ENCODE data around the gene HAND1.

Gene HAND1

DNA sequence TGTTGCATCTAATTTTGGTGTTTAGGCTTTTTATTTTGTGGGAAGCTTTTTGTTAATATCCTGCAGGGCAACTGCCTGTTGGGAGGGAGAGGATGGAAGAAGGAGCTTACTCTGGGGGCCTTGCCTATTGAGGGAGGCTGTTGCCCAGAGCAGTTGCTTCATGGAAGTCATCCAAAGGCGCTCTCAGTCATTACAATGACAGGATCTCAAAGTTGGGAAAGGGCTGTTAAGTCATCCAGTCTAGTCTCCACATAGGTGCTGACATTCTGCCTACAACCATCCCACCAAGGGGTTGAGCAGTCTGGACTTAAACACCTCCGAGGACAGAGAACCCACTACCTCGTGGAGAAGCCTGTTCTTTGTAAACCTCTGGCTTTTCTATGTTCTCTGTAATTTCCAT lies 19.0 kb downstream of the HAND1 start:
- no peak for DNase-seq (ENCODE audit: low read depth in 2 of 2)

DNA sequence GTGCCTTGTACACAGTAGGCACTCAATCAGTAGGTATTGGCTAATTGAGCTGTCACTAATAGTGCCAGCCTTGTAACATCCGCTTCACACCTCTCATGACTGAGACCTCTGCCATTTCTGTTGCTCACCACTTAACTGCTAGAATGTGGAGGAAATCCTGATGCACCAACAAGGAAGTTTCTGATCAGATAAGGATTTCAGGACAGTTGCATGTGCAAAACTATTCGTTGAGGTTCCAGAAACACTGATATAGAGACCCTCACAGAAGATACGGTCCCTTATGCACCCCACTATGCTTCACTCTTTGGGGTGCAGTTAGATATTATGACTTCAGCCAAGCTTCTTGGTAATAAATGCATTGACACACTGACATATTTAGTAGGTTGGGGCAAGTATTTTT lies 21.5 kb downstream of the HAND1 start:
- DNase-seq (ENCODE audit: low read depth in 2 of 2): no peak

DNA sequence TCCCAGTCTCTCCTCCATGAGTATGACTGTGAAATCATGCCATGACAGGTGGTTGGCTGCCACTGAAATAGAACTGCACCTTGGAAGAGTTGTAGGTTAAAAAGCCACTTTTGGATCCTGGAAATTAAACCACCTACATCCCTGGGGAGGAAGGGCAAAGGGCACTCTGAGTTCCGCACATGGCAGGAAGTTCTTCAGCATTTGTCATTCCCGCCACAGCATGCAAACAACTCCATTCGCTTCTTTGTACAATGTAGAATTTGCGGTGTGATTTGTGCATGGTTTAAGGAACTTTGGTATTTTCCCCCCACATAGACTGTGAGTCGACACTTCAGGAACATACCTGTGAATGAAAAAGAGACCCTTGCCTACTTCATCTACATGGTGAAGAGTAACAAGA lies 22.4 kb downstream of the HAND1 start:
- no peak for DNase-seq (ENCODE audit: low read depth in 2 of 2)

DNA sequence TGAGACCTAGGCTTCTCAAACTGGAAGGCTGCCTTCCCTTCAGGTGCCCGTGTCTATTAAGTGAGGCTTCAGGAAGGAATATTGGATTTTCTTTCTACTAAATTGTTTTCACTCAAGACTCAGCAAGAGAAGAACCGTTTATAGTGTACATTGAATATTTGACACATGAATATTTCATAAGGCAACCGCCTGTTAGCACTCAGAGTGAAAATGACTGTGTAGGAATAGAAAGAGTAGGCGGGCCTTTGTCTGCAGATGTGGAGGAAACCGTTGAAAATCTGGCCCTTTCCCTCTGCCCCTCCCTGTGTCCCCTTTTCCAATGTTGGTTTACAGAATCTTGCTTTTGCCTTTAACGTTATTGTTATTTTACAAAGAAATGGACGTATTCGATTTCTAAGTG lies 26.1 kb downstream of the HAND1 start:
- no peak for DNase-seq (ENCODE audit: low read depth in 2 of 2)

DNA sequence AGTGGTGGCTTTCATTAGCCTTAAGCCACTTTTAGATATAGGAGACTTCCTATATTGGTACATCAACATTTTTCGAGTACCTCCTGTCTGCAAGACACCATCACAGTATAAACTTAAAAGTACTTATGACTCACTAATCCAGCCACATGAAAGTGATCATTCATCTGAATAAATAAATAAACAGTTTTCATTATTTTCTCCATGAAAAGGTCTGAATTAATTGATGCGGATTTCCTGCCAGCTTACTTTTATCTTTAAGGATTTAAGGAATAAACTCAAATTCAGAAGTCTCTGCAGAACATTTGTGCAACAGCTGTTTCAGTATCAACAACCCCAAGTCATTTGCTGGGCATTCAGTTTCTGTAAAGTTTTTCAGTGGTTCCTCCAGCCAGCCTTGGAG lies 28.2 kb downstream of the HAND1 start:
- no peak for DNase-seq (ENCODE audit: low read depth in 2 of 2)

DNA sequence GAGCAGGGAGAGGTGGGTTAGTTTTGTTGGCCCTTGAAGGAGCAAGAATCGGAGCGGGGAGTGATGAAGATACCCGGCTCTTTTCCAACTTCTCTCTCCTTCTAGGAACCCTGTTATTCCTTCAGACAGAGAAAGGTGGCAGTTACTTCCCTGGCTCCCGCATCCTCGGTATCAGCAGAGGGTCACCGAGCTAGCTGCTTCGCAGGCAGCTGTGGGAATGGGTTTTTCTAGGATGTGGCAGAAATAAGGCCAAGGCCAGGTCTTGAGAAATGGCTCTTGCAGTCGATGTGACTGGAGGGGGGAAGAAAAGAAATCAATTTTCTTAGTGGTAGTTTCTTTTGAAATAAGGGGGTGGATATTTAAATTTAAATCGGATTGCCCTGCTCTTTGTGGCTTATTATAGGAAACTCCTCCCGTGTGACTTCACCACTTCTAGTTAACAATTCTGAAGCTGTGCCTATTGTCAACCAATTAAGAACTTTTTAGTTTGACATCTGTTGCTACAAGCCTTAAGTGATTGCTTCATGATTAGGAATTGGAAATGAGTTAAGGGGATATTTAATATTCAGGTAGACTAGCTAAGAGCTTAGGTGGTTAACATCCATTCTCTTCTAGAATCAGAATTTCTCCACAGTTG lies 30.8 kb downstream of the HAND1 start:
- DNase-seq (ENCODE audit: low read depth in 2 of 2): no peak

DNA sequence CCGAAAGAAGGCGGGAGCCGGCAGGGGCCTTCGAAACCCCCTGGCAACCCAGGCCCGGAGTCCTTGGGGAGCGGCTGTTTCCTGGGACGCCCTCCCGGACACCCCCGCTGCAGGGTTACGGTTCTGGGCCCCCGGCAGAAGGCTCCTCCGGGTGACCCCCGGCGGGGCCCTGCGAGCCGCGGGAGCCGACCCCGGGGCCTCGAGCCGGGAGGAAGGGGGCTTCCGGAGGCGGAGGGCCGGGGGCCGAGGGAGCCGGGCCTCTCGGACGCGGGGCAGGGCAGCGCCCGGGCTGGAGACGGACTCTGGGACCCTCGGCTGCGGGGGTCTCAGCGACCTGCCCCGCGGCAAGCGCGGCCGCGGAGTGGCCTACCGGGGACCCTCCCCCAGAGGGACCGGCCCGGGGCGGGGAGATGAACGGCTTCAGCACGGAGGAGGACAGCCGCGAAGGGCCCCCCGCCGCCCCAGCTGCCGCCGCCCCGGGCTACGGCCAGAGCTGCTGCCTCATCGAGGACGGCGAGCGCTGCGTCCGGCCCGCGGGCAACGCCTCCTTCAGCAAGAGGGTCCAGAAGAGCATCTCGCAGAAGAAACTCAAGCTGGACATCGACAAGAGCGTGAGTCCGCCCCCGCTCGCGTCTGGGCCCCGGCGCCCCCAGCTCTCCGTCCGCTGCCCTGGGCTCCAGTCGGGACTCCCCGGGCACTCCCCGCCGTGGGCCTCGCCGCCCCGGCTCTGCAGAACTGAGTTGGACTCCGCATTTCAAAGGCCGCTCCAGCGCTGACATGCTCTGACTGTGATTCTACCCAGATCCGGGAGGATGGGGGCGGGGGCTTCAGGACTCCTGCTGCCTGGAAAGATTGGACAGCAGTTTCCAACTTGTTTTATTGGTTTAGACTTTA lies 31.6 kb downstream of the HAND1 start:
- peak in 1 of 2 experiments; percentile 39 for DNase-seq (ENCODE audit: low read depth in 2 of 2)

DNA sequence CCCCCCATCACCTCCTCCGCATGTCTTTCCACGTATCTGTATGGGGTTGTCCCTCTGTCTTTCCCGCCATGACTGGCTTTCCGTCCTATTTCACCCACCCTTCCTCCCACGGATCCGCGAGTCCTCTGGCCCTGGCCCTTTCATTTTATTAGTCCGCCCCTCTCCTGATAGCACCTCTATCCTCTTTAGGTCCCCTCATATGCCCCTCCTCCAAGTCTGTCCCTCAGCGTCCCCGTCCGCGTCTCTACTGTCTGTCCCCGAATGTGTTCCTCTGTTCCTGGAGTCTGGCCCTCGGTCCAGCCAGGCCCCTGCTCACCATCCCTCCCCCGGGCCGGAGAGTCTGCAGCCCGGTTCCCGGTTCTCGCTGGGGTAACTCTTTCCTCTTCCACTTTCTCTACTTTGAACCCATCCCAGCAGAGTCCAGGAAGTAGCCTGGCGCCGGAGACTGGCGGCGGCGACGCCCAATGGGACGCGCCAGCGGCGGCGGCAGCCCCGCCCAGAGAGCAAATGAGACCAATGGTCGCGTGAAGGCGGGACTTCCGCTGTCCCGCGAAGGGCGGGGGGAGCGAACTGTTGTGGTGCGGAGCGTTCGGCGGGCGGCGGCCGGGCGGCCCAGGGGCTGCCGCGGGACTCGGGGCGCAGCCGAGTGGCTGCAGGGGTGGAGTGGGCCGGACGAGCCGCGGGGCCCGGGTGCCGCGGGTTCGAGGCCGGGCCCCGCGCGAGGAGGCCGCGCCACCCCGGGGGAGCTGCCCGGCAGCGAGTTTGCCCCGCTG lies 32.4 kb downstream of the HAND1 start, which contains the start of gene SAP30L:
Gene SAP30L, plus strand, starts transcription at position 576 of the 773 bp plus-strand sequence. CDS start 608 bp downstream, outside the sequence.
- DNase-seq (ENCODE audit: low read depth in 2 of 2): peak; percentile 88 to 89

DNA sequence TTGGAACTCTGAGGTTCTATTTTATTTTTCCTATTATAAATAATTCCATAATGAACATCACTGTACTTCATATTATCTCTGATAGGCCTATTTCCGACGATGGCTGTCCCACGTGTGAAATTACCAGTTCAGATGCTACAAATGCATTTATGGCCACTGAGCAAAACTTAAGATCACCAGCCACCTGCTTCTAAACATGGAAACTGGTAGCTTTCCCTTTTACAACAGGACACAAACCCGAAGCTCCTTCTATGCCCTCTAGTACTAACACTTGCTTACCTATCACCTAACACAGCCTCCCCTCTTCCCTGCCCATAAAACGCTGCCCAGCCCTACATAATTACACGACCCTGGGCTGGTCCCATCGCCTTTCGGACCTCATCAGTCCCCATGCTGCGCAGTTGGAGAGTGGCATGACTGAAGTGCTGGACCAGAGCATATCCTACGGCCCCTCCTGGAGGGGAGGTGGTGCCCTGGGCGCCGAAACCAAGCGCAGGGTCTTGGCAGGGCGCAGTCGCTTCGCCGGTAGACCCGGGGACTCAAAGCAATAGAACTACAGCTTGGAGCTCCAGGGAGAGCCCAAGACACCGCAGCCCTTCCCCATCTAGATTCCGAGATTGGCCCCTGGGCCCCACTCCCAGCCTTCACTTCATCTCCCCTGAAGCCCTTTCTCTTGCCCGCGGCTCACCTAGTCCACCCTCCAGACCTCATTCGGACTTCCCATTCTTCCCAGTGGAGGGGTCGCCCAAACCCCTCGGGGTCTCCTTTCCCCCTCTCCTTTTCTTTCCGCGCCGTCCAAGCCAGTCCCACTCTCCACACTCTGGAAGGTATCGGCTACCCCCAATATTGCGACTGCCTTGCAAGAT lies 33.2 kb downstream of the HAND1 start:
- peak in 1 of 2 experiments; percentile 2 for DNase-seq (ENCODE audit: low read depth in 2 of 2)

DNA sequence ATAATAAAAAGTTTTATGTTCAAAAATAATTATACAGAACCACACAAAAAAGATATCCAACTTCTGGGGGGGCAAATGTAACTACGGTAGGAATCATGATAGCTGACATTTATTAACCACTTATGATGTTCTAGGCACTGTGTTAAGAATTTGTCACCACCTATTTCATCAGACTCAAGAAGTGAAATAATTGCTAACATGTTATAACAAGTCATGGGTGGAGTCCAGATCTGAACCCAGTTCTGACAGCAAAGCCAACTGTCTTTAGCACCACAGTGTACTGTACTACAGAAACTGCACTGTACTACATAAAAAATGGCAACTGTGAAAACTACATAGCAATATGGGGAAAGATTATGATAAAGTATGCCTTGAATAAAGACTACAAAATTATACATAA lies 35.2 kb downstream of the HAND1 start:
- DNase-seq (ENCODE audit: low read depth in 2 of 2): no peak

DNA sequence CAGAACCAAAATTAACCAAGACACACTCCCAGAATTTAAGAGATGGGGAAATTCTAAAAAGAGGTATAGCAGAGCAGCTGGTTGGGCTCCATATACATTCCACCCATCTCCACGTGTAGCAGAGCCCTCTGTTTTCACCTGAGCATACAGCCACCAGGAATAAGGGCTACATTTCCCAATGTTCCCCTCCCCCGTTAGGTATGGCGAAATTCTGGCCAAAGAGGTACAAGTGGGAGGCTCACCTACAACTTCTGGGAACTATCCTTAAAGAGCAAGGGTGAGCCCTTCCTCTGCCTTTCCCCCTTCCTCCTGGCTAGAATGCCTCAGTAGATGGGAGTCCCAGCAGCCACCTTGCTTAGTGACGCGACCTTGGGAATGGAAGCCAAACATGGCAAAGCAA lies 37.5 kb downstream of the HAND1 start:
- no peak for DNase-seq (ENCODE audit: low read depth in 2 of 2)

DNA sequence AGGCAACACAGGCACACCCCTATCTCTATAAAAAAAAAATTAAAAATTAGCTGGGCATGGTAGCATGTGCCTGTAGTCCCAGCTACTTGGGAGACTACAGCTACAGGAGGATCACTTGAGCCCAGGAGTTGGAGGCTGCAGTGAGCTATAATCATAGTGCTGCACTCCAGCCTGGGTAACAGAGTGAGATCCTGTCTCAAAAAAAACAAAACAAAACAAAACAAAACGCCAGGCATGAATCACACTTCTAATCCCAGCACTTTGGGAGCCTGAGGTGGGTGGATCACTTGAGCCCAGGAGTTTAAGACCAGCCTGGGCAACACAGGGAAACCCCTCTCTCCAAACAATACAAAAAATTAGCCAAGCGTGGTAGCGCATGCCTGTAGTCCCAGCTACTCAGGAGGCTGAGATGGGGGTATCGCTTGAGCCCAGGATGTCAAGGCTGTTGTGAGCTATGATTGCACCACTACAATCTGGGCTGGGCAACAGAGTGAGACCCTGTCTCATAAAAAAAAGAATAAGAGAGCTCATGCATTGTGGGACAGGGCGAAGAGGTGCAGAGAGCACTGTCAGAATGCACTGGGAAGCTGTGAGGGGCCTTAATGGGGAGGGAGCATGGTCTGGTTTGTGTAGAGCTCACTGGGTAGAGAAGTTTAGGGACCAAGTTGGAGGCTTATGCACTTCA lies 40.6 kb downstream of the HAND1 start:
- no peak for DNase-seq (ENCODE audit: low read depth in 2 of 2)

DNA sequence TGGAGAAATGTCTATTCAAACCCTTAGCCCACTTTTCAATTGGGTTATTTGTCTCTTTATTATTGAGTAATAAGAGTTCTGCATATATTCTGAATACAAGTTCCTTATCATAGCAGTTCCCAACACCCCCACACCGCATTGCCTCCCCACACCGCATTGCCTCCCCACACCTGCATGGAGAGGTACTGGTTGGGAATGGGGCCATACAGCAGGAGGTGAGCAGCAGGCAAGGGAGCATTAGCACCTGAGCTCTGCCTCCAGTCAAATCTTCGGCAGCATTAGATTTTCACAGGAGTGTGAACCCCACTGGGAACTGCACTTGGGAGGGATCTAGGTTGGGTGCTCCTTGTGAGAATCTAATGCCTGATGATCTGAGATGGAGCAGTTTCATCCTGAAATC lies 42.8 kb downstream of the HAND1 start:
- DNase-seq (ENCODE audit: low read depth in 2 of 2): no peak

DNA sequence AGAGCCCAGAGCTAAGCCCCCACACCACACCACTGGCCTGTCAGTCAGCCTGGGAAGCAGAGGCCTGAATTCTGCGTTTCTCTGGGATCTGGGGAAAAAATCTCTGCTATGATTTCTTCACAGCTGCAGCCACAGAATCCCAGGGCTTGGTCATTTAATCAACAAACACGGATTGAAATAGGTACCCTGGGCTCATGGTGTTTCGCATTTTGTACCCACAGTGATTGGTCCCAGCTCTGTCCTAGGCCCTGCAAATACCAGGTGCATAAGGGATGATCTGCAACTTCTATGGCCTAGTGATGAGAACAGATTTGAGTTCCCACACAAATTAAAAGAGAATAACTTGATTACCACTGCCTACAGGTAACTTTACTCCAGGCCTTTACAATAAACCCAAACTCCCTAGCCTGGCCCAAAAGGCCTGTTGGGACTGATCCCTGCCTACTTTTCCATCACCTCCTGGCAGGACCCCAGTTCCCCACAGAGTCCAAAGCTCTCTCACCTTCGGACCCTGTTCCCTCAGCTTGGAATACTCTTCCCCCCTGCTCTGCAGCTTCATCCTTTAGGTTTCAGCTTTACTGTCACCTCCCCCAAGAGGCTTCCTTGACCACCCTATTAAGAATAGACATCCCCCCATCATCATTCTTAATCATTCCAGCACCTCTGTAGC lies 46.9 kb downstream of the HAND1 start:
- no peak for DNase-seq (ENCODE audit: low read depth in 2 of 2)

DNA sequence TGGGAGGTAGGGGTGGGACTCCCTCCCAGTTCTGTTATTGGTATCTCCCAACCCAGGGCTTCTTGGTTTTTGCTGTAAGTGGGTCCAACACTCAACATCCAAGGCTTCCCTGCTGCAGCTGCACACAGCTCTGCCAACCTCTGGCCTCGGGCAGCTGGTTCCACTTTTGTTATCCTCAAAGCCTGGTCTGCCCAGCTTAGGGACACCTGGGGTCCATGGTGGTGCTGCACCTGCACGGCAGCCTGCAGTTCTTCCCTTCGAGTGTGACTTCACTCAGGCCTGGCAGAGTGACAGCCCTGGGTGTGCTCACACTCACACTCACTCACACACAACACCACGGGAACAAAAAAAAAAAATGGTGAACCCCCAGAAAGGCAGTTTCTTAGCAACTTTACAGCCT lies 47.6 kb downstream of the HAND1 start:
- no peak for DNase-seq (ENCODE audit: low read depth in 2 of 2)

DNA sequence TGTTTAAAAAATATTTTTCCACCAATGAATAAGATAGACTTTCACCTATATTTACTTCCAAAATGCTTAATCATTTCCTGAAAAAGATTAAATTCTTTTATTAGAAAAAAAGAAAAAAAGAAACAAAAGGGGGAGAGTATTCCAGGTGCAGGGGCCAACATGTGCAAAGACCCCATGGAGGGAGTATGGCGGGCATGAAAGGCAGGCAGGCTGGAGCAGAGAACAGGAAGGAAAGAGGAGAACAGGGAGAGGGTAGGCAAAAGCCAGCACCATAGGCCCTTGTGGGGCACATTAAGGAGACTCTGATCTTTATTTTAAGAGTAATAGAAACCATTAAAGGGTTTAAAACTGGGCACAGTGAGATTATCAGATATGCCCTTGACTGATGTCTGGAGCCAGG lies 48.7 kb downstream of the HAND1 start:
- DNase-seq (ENCODE audit: low read depth in 2 of 2): no peak

DNA sequence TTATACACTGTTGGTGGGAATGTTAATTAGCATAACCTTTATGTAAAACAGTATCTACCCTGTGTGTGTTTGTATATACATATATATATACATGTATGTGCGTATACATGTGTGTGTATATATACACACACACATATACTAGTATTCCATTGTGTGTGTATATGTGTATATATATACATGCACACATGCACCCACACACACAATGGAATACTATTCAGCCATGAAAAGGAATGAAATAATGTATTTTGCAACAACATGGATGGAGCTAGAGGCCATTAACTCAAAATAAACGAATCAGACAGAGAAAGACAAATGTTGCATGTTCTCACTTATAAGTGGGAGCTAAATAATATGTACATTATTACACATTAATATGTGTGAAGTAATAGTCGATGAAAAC lies 49.8 kb downstream of the HAND1 start:
- no peak for DNase-seq (ENCODE audit: low read depth in 2 of 2)
